ENCODE results near the gene MYLK4.
A peak's percentile ranks its signal among the peaks of the same experiment; 100 is the strongest.

The MYLK4 gene

GRCh38 chr6:2731281-2731909, 19.3 kb downstream of the MYLK4 start:
- DNase-seq: no peak

- no peak for DNase-seq
Observed at GRCh38 chr6:2730353-2731107, 20.2 kb downstream of the MYLK4 start.

- DNase-seq: no peak
Observed at GRCh38 chr6:2729921-2730320, 20.8 kb downstream of the MYLK4 start.

GRCh38 chr6:2725999-2726567, 24.6 kb downstream of the MYLK4 start:
- DNase-seq: peak; percentile 7

- no peak for DNase-seq
Observed at GRCh38 chr6:2725364-2725988, 25.2 kb downstream of the MYLK4 start.

- DNase-seq: no peak
Observed at GRCh38 chr6:2721219-2721618, 29.5 kb downstream of the MYLK4 start.

- DNase-seq: no peak
Observed at GRCh38 chr6:2719093-2719455, 31.6 kb downstream of the MYLK4 start.

GRCh38 chr6:2718334-2719092, 32.2 kb downstream of the MYLK4 start:
- no peak for DNase-seq

- no peak for DNase-seq
Observed at GRCh38 chr6:2716936-2717700, 33.6 kb downstream of the MYLK4 start.

GRCh38 chr6:2715737-2716136, 35.0 kb downstream of the MYLK4 start:
- DNase-seq: no peak

GRCh38 chr6:2714111-2714895, 36.4 kb downstream of the MYLK4 start:
- no peak for DNase-seq

GRCh38 chr6:2713473-2714110, 37.1 kb downstream of the MYLK4 start:
- no peak for DNase-seq

- no peak for DNase-seq
Observed at GRCh38 chr6:2712102-2712501, 38.6 kb downstream of the MYLK4 start.

- DNase-seq: no peak
Observed at GRCh38 chr6:2710412-2710811, 40.3 kb downstream of the MYLK4 start.

- no peak for DNase-seq
Observed at GRCh38 chr6:2708456-2708855, 42.3 kb downstream of the MYLK4 start.

GRCh38 chr6:2706558-2706957, 44.2 kb downstream of the MYLK4 start:
- no peak for DNase-seq

GRCh38 chr6:2705256-2705655, 45.5 kb downstream of the MYLK4 start:
- no peak for DNase-seq

- no peak for DNase-seq
Observed at GRCh38 chr6:2697291-2697690, 53.4 kb downstream of the MYLK4 start.

GRCh38 chr6:2695454-2696095, 55.1 kb downstream of the MYLK4 start:
- DNase-seq: no peak

- no peak for DNase-seq
Observed at GRCh38 chr6:2693231-2693630, 57.5 kb downstream of the MYLK4 start.
